Measurements from ENCODE around the gene EDN3.

- TF ChIP-seq, protein P1, sequence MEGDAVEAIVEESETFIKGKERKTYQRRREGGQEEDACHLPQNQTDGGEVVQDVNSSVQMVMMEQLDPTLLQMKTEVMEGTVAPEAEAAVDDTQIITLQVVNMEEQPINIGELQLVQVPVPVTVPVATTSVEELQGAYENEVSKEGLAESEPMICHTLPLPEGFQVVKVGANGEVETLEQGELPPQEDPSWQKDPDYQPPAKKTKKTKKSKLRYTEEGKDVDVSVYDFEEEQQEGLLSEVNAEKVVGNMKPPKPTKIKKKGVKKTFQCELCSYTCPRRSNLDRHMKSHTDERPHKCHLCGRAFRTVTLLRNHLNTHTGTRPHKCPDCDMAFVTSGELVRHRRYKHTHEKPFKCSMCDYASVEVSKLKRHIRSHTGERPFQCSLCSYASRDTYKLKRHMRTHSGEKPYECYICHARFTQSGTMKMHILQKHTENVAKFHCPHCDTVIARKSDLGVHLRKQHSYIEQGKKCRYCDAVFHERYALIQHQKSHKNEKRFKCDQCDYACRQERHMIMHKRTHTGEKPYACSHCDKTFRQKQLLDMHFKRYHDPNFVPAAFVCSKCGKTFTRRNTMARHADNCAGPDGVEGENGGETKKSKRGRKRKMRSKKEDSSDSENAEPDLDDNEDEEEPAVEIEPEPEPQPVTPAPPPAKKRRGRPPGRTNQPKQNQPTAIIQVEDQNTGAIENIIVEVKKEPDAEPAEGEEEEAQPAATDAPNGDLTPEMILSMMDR (IDR thresholded peaks at IDR 0.05), result no peak
- no peak for TF ChIP-seq POLR2A (IDR thresholded peaks at IDR 0.05)
Measured at GRCh38 chr20:59299945-59300332, 472 bp upstream of the EDN3 start.
